GM18870 (cell line): Measurements from ENCODE around the gene AHNAK2.
"Not testable (repeated sequence)": the region's sequence is repeated elsewhere in the genome, so short reads cannot be mapped to it uniquely, and the experiment has no call there.

ENCODE experiments used
- ATAC-seq: cut with Tn5 transposase; IDR thresholded peaks from one replicate; pipeline ENCODE4 v1.9.1; 2021; ENCODE audit warnings: moderate library complexity; ENCODE audit not compliant: unreplicated experiment

The AHNAK2 gene

GRCh38 chr14:104977681-104978653, at the start of gene AHNAK2:
Gene AHNAK2, minus strand, starts transcription at chr14:104978374. Its CDS starts 137 bp downstream, at chr14:104978237.
- ATAC-seq, result no peak

- ATAC-seq, result not testable (repeated sequence)
These were observed 49.5 kb upstream of the AHNAK2 start for GRCh38 chr14:105027718-105028117.

GRCh38 chr14:105026802-105027563, 48.8 kb upstream of the AHNAK2 start:
- no peak for ATAC-seq

GRCh38 chr14:105026033-105026785, 48.0 kb upstream of the AHNAK2 start:
- ATAC-seq, result no peak

GRCh38 chr14:105025429-105025828, 47.3 kb upstream of the AHNAK2 start:
- ATAC-seq, result no peak

GRCh38 chr14:105023791-105024480, 45.8 kb upstream of the AHNAK2 start:
- no peak for ATAC-seq

- ATAC-seq, result no peak
These were observed 45.0 kb upstream of the AHNAK2 start for GRCh38 chr14:105023144-105023543.

- ATAC-seq, result no peak
These were observed 44.1 kb upstream of the AHNAK2 start for GRCh38 chr14:105022276-105022670.

GRCh38 chr14:105021656-105022275, 43.6 kb upstream of the AHNAK2 start:
- ATAC-seq, result no peak

GRCh38 chr14:105020815-105021655, 42.9 kb upstream of the AHNAK2 start, which contains the start of gene CDCA4:
Gene CDCA4, minus strand, starts transcription at chr14:105021083. Its CDS starts 9,154 bp downstream, at chr14:105011929.
- ATAC-seq, result peak; percentile 38

GRCh38 chr14:105019861-105020814, 42.0 kb upstream of the AHNAK2 start:
- peak; percentile 9 for ATAC-seq

- no peak for ATAC-seq
These were observed 40.2 kb upstream of the AHNAK2 start for GRCh38 chr14:105018414-105018813.

GRCh38 chr14:105015905-105016304, 37.7 kb upstream of the AHNAK2 start:
- ATAC-seq, result no peak

GRCh38 chr14:105015242-105015641, 37.1 kb upstream of the AHNAK2 start:
- no peak for ATAC-seq

GRCh38 chr14:105014631-105015030, 36.5 kb upstream of the AHNAK2 start:
- no peak for ATAC-seq

GRCh38 chr14:105014032-105014431, 35.9 kb upstream of the AHNAK2 start:
- ATAC-seq, result no peak

- ATAC-seq, result no peak
These were observed 35.1 kb upstream of the AHNAK2 start for GRCh38 chr14:105013150-105013785.
